Epidermal melanocyte (primary cell): ENCODE results near the gene PHTF2.

Experiments used
- DNase-seq: peaks from one replicate; pipeline ENCODE4 v3.0.0; 2011; ENCODE audit warnings: low spot score; ENCODE audit not compliant: insufficient read length

The PHTF2 gene

GRCh38 chr7:77794000-77794399 is 4.6 kb upstream of the PHTF2 start:
- no peak for DNase-seq

- DNase-seq, result no peak
These were observed 2.5 kb upstream of the PHTF2 start for GRCh38 chr7:77796109-77796508.

GRCh38 chr7:77796960-77797359 is 1.6 kb upstream of the PHTF2 start:
- no peak for DNase-seq

- DNase-seq, result no peak
These were observed 709 bp upstream of the PHTF2 start for GRCh38 chr7:77797734-77798393.

GRCh38 chr7:77799078-77799964 is 748 bp downstream of the PHTF2 start:
- DNase-seq, result no peak

GRCh38 chr7:77800158-77800557 is 1.6 kb downstream of the PHTF2 start:
- DNase-seq, result no peak

GRCh38 chr7:77800730-77801129 is 2.2 kb downstream of the PHTF2 start:
- DNase-seq, result no peak

- no peak for DNase-seq
These were observed 4.2 kb downstream of the PHTF2 start for GRCh38 chr7:77802557-77803405.

GRCh38 chr7:77806425-77806824 is 7.9 kb downstream of the PHTF2 start:
- no peak for DNase-seq

GRCh38 chr7:77808517-77808916 is 9.9 kb downstream of the PHTF2 start:
- no peak for DNase-seq

GRCh38 chr7:77811516-77812289 is 13.1 kb downstream of the PHTF2 start:
- DNase-seq, result no peak

GRCh38 chr7:77812290-77812685 is 13.7 kb downstream of the PHTF2 start:
- no peak for DNase-seq

- no peak for DNase-seq
These were observed 14.6 kb downstream of the PHTF2 start for GRCh38 chr7:77813180-77813579.

GRCh38 chr7:77819021-77819420 is 20.4 kb downstream of the PHTF2 start:
- no peak for DNase-seq

GRCh38 chr7:77820967-77821366 is 22.4 kb downstream of the PHTF2 start:
- DNase-seq, result no peak

- no peak for DNase-seq
These were observed 23.7 kb downstream of the PHTF2 start for GRCh38 chr7:77822269-77822668.

- no peak for DNase-seq
These were observed 25.2 kb downstream of the PHTF2 start for GRCh38 chr7:77823787-77824186.

GRCh38 chr7:77824636-77825035 is 26.1 kb downstream of the PHTF2 start:
- no peak for DNase-seq

GRCh38 chr7:77825131-77825530 is 26.6 kb downstream of the PHTF2 start:
- DNase-seq, result no peak

GRCh38 chr7:77826300-77826699 is 27.7 kb downstream of the PHTF2 start:
- DNase-seq, result no peak

- no peak for DNase-seq
These were observed 29.4 kb downstream of the PHTF2 start for GRCh38 chr7:77827999-77828398.
